ENCODE data around the gene MEF2D. TPM values are rescaled to one million over a fixed set of nuclear protein-coding genes. Genes with fewer than 3 reads are reported as not detected.

MEF2D gene
- total RNA-seq, 1 experiment from 2014 or later = 6.2 TPM

GRCh38 chr1:156492591-156493080 is 7.9 kb downstream of the MEF2D start:
- in situ Hi-C loops (cut with HindIII; ENCODE audit: low pct_unique_long_range_greater_than_20kb, low sequenced_read_pairs) = no loop called here
- no peak for DNase-seq (ENCODE audit: low read depth)

- in situ Hi-C loops (cut with HindIII; ENCODE audit: low pct_unique_long_range_greater_than_20kb, low sequenced_read_pairs) = no loop called here
- no peak for DNase-seq (ENCODE audit: low read depth)
Measured at GRCh38 chr1:156492013-156492590, 8.5 kb downstream of the MEF2D start.

GRCh38 chr1:156491151-156491949 is 9.2 kb downstream of the MEF2D start:
- DNase-seq (ENCODE audit: low read depth) = no peak
- in situ Hi-C loops (cut with HindIII; ENCODE audit: low pct_unique_long_range_greater_than_20kb, low sequenced_read_pairs) = no loop called here

GRCh38 chr1:156490401-156491032 is 10.1 kb downstream of the MEF2D start:
- in situ Hi-C loops (cut with HindIII; ENCODE audit: low pct_unique_long_range_greater_than_20kb, low sequenced_read_pairs) = no loop called here
- DNase-seq (ENCODE audit: low read depth) = no peak

GRCh38 chr1:156489935-156490293 is 10.7 kb downstream of the MEF2D start:
- in situ Hi-C loops (cut with HindIII; ENCODE audit: low pct_unique_long_range_greater_than_20kb, low sequenced_read_pairs) = no loop called here
- no peak for DNase-seq (ENCODE audit: low read depth)

GRCh38 chr1:156489166-156489934 is 11.2 kb downstream of the MEF2D start:
- no peak for DNase-seq (ENCODE audit: low read depth)
- in situ Hi-C loops (cut with HindIII; ENCODE audit: low pct_unique_long_range_greater_than_20kb, low sequenced_read_pairs) = no loop called here

GRCh38 chr1:156488566-156489165 is 11.9 kb downstream of the MEF2D start:
- DNase-seq (ENCODE audit: low read depth) = no peak
- in situ Hi-C loops (cut with HindIII; ENCODE audit: low pct_unique_long_range_greater_than_20kb, low sequenced_read_pairs) = no loop called here

GRCh38 chr1:156487862-156488261 is 12.7 kb downstream of the MEF2D start:
- peak; percentile 66 for DNase-seq (ENCODE audit: low read depth)
- in situ Hi-C loops (cut with HindIII; ENCODE audit: low pct_unique_long_range_greater_than_20kb, low sequenced_read_pairs) = no loop called here

- DNase-seq (ENCODE audit: low read depth) = no peak
- in situ Hi-C loops (cut with HindIII; ENCODE audit: low pct_unique_long_range_greater_than_20kb, low sequenced_read_pairs) = no loop called here
Measured at GRCh38 chr1:156486421-156487344, 13.9 kb downstream of the MEF2D start.

GRCh38 chr1:156485984-156486383 is 14.6 kb downstream of the MEF2D start:
- no peak for DNase-seq (ENCODE audit: low read depth)
- in situ Hi-C loops (cut with HindIII; ENCODE audit: low pct_unique_long_range_greater_than_20kb, low sequenced_read_pairs) = no loop called here

GRCh38 chr1:156484480-156485058 is 16.0 kb downstream of the MEF2D start:
- no peak for DNase-seq (ENCODE audit: low read depth)
- in situ Hi-C loops (cut with HindIII; ENCODE audit: low pct_unique_long_range_greater_than_20kb, low sequenced_read_pairs) = no loop called here

GRCh38 chr1:156483397-156483796 is 17.2 kb downstream of the MEF2D start:
- DNase-seq (ENCODE audit: low read depth) = no peak
- in situ Hi-C loops (cut with HindIII; ENCODE audit: low pct_unique_long_range_greater_than_20kb, low sequenced_read_pairs) = no loop called here

GRCh38 chr1:156482276-156482675 is 18.3 kb downstream of the MEF2D start:
- DNase-seq (ENCODE audit: low read depth) = no peak
- in situ Hi-C loops (cut with HindIII; ENCODE audit: low pct_unique_long_range_greater_than_20kb, low sequenced_read_pairs) = no loop called here

GRCh38 chr1:156481527-156481926 is 19.0 kb downstream of the MEF2D start:
- no peak for DNase-seq (ENCODE audit: low read depth)
- in situ Hi-C loops (cut with HindIII; ENCODE audit: low pct_unique_long_range_greater_than_20kb, low sequenced_read_pairs) = no loop called here

GRCh38 chr1:156480411-156481192 is 20.0 kb downstream of the MEF2D start:
- in situ Hi-C loops (cut with HindIII; ENCODE audit: low pct_unique_long_range_greater_than_20kb, low sequenced_read_pairs) = no loop called here
- DNase-seq (ENCODE audit: low read depth) = no peak

- in situ Hi-C loops (cut with HindIII; ENCODE audit: low pct_unique_long_range_greater_than_20kb, low sequenced_read_pairs) = no loop called here
Measured at GRCh38 chr1:156480016-156480370, 20.6 kb downstream of the MEF2D start.

More at GRCh38 chr1:156480016-156480370, 20.6 kb downstream of the MEF2D start:
- no peak for DNase-seq (ENCODE audit: low read depth)

Data from Caki2 (cell line).